NCI-H2227 (cell line): Measurements from ENCODE around the gene MICU1.

Experiments used
- DNase-seq: peaks from one replicate; lab custom pipeline; 2025; ENCODE audit not compliant: unreplicated experiment; lab: John Stamatoyannopoulos, UW

Gene MICU1

GRCh38 chr10:72637398-72637857, 11.5 kb upstream of the MICU1 start:
- no peak for DNase-seq

GRCh38 chr10:72630144-72630543, 4.3 kb upstream of the MICU1 start:
- no peak for DNase-seq

GRCh38 chr10:72626444-72626754, 520 bp upstream of the MICU1 start:
- DNase-seq, result no peak

- no peak for DNase-seq
Measured at GRCh38 chr10:72625276-72625607, 637 bp downstream of the MICU1 start.

- DNase-seq, result no peak
Measured at GRCh38 chr10:72622271-72622670, 3.6 kb downstream of the MICU1 start.

GRCh38 chr10:72616716-72617115, 9.2 kb downstream of the MICU1 start:
- no peak for DNase-seq

GRCh38 chr10:72615970-72616369, 9.9 kb downstream of the MICU1 start:
- no peak for DNase-seq

GRCh38 chr10:72612203-72612826, 13.6 kb downstream of the MICU1 start:
- DNase-seq, result peak; percentile 27

GRCh38 chr10:72611783-72612182, 14.1 kb downstream of the MICU1 start:
- no peak for DNase-seq

GRCh38 chr10:72610466-72610865, 15.4 kb downstream of the MICU1 start:
- DNase-seq, result no peak

GRCh38 chr10:72605122-72605521, 20.8 kb downstream of the MICU1 start:
- DNase-seq, result no peak

- DNase-seq, result no peak
Measured at GRCh38 chr10:72601144-72601543, 24.7 kb downstream of the MICU1 start.

GRCh38 chr10:72598769-72599701, 26.8 kb downstream of the MICU1 start:
- no peak for DNase-seq

GRCh38 chr10:72597897-72598296, 28.0 kb downstream of the MICU1 start:
- no peak for DNase-seq

- no peak for DNase-seq
Measured at GRCh38 chr10:72595436-72595835, 30.4 kb downstream of the MICU1 start.

- no peak for DNase-seq
Measured at GRCh38 chr10:72593963-72594362, 31.9 kb downstream of the MICU1 start.

- no peak for DNase-seq
Measured at GRCh38 chr10:72588266-72588665, 37.6 kb downstream of the MICU1 start.

GRCh38 chr10:72587568-72587967, 38.3 kb downstream of the MICU1 start:
- no peak for DNase-seq

- no peak for DNase-seq
Measured at GRCh38 chr10:72574636-72575035, 51.2 kb downstream of the MICU1 start.

GRCh38 chr10:72573079-72573478, 52.8 kb downstream of the MICU1 start:
- no peak for DNase-seq

- peak; percentile 1 for DNase-seq
Measured at GRCh38 chr10:72567889-72568640, 57.8 kb downstream of the MICU1 start.

GRCh38 chr10:72567421-72567820, 58.5 kb downstream of the MICU1 start:
- DNase-seq, result no peak
